Activated T-helper 9 cell treated with anti-CD3 and anti-CD28 coated beads, Interleukin-2, amount 50 U/mL, for 16 hours (primary cell): ENCODE data around the gene DOHH.

Source experiments
- DNase-seq: peaks from one replicate; pipeline ENCODE4 v3.0.0-alpha.2; 2020; ENCODE audit warnings: low read depth

DOHH gene

DNA sequence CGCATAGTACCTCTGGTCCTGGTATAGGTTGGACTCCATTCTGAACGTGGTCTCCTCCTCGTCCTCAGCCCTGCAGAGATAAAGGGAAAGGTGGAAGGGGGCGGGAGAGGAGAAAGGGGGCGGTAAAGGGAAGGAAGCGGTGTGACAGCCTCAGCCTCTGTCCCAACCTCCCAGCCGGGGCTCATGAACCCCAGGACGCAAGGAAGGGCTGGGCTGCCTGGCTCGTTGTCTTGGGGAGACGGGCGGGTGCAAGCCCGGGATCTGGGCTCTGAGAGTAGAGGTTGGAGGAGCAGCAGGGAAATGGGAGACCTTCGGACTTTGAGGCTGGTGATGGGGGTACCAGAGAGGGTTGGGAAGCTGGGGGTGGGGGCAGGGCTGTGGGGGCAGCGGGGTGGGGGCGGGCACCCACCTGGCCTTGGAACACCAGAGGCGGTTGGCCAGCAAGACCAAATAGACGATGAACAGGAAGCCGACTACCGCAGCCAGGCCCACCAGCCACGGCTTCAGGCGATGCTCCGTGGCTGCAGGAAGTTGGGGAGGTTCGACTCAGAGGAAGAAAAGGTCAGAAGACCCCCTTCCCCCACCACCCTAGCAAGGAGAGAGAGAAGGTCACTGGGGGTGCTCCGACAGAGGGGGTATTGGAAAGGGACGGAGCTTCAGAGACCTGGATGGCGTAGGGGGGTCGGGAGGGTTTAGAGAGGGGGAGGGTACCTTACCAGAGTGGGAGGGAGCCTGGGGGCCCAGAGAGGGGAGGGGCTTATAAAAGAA lies 21.9 kb downstream of the DOHH start:
- DNase-seq = no peak

DNA sequence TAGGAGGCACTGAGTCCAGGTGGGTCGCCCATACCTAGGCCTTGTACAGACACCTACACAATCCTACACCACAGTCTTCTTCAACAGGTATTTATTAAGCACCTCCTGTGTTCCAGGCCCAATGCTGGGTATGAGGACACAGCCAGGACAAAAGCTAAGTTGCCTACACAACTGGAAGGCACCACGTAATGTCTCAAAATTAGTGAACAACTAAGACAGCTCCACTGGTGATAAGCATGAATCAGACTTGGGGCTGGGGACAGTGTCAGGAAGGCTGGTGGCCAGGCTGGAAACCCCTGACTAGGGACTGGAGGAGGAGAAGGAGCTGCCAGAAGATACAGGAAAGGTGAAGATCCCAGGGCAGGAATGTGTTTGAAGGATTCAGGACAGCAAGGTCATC lies 22.5 kb downstream of the DOHH start:
- no peak for DNase-seq

DNA sequence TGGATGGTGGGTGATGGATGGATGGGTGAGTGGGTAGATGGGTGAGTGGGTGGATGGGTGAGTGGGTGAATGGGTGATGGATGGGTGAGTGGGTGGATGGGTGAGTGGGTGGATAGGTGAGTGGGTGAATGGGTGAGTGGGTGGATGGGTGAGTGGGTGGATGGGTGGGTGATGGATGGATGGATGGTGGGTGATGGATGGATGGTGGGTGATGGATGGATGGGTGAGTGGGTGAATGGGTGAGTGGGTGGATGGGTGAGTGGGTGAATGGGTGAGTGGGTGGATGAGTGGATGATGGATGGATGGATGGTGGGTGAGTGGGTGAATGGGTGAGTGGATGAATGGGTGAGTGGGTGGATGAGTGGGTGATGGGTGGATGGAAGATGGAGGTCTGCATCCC lies 23.0 kb downstream of the DOHH start:
- no peak for DNase-seq

DNA sequence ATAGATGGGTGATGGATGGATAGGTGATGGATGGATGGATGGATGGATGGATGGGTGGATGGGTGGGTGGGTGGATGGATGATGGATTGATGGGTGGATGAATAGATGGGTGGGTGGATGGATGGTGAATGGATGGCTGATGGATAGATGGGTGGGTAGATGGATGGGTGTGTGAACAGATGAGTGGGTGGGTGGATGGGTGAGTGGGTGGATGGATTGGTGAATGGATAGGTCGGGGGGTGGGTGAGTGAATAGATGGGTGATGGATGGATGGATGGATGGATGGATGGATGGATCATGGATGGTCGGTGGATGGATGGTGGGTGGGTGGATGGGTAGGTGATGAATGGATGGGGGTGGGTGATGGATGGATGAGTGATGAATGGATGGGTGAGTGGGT lies 23.6 kb downstream of the DOHH start:
- DNase-seq = no peak

DNA sequence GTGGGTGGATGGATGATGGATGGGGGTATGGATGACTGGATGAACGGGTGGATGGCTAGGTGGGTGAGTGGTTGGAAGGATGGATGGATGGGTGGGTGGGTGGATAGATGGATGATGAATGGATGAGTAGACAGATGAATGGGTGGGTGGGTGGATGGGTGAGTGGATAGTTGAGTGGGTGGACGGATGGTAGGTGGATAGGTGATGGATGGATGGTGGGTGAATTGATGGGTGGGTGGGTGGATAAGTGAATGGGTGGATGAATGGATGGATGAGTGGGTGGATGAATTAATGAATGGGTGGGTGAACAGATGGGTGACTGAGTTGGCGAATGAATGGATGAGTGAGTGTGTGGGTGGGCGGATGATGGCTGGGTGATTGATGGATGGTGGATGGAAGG lies 25.0 kb downstream of the DOHH start:
- no peak for DNase-seq

DNA sequence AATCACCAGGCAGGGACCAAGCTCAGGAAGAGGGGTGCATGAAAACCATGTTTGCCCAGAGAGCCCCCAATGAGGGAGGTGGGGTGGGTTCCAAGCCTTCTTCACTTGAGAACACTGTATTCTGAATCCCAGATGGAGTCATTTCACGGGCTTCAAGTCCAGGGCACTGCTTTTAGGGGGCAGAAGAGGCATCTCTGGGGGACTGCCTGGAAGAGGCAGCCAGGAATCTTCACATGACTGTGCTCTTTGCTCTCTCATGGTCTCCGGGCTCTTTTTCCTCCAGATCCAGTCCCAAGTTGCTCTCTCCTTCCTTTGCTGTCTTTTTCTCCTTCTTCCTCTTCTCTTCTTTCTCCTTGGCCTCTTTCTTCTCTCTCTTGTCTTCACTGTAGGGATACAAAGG lies 25.9 kb downstream of the DOHH start:
- no peak for DNase-seq

DNA sequence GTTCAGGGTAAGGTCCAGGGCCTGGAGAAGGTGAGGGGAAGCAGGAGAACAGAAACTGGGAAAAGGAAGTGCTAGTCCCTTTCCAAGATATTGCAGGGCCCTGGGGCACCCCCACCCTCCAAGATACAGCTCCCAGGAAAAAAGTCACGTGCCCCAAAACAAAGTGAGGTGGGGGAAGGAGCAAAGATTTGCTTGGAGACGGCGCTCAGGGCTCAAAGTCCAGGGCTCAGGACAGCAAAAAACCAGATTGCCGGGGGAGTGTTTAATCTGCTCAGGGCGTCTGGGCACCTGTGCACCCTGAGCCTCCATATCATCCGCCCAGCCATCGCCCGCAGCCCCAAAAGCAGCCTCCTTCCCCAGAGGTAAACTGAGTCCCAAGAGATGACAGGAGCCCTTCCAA lies 26.5 kb downstream of the DOHH start:
- DNase-seq = no peak

DNA sequence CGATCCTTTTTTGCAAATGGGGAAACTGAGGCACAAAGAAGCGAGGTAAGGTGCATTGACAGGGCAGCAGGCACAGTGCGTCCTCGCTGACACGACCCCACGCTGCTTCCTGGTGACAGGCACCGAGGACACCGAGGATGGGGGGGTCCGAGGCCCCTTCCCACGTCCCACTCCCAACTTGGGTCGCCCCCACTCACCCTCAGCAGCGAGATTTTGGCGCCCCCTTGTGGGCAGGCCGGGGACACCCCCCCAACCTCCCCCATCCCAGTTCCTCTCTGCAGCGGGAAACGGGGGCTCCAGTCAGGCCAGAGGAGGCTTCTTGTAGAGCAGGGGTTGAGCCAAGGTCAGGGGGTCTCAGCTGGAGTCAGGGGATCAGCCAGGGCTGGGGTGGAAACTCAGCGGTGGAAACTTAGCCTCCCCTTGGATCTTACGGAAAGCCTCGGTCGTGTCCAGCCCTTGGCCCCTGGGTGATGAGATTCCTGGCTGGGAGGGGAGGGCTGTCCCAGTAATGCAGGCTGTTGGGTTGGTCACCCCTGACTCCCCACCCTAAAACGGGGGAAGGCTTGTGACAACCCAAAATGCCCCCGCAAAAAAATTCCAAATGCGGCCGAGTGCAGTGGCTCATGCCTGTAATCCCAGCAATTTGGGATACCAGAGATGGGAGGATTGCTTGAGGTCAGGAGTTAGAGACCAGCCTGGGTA lies 28.4 kb downstream of the DOHH start:
- no peak for DNase-seq

DNA sequence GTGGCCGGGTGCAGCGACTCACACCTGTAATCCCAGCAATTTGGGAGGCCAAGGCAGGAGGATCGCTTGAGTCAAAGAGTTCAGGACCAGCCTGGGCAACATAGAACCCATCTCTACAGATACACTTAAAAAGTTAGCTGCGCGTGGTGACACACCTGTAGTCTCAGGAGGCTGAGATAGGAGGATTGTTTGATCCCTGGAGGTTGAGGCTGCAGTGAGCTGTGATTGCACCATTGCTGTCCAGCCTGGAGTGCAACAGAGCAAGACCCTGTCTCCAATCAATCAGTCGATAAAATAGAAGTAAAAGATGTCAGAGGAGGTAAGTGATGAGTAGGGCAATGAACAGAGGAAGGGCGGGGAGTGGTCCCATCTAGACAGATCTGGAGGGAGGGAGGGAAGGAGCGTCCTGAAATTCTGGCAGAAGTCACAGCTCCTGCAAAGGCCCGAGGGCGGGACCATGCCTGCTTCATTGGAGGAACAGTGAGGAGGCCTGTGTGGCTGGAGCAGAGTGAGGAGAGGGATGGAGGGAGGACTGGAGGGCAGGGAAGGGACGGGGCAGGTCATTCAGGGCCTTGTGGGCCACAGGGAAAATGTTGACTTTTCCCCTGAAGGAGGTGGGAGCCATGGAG lies 29.9 kb downstream of the DOHH start:
- no peak for DNase-seq

DNA sequence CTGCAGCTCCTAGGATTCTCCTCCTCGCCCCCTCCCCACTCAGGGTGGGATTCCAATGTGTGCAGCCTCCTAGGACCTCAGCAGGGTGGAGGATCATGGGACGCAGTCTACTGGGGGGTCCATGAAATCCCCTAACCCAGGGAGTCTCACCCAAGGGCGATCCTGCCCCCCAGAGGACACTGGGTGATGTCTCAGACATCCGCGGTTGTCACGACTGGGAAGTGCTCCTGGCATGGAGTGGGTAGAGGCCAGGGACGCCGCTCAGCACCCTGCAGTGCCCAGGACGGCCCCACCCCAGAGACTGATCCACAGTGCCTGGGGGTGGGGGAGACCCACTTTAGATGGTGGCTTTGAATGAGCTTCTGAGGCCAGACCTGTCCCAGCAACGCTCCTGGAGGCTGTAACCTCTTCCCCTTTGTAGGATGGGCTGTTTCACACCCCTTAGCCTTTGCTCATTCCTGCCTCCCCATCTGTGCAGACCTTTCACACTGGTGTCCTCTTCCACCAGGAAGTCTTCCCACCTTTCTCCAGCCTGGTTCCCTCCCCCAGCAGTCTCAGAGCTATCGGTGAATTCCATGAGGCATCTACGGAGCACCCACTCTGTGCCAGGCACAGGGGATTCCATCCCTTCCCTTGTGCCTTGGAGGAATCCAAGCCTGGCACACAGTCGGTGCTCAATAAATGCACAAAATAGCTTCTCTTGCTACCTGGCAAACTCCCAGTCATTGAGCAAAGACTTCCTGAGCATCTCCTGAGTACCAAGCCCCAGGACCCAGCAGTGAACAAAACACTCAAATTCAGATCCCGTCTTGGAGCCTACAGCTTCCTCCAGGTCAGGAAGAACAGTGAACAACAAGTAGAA lies 30.6 kb downstream of the DOHH start:
- DNase-seq = no peak

DNA sequence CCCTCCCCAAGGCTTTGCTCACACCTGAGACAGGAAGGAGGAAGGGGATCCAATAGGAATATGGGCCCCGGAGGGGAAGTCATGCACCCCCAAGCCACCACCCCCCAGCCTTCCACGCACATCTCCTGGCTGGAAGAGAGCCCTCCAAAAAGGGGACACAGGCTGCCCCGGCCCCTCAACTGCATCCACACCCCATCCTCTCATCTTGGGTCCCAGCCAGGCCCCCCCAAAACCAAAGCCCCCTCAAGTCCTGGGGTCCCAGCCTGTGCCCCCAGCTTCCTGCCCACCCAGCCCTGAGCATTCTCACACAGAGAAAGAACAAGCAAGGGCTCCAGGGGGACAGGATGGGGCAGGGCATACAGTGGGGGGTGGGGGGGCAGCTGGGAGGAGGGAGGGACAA lies 32.3 kb downstream of the DOHH start:
- DNase-seq = no peak

DNA sequence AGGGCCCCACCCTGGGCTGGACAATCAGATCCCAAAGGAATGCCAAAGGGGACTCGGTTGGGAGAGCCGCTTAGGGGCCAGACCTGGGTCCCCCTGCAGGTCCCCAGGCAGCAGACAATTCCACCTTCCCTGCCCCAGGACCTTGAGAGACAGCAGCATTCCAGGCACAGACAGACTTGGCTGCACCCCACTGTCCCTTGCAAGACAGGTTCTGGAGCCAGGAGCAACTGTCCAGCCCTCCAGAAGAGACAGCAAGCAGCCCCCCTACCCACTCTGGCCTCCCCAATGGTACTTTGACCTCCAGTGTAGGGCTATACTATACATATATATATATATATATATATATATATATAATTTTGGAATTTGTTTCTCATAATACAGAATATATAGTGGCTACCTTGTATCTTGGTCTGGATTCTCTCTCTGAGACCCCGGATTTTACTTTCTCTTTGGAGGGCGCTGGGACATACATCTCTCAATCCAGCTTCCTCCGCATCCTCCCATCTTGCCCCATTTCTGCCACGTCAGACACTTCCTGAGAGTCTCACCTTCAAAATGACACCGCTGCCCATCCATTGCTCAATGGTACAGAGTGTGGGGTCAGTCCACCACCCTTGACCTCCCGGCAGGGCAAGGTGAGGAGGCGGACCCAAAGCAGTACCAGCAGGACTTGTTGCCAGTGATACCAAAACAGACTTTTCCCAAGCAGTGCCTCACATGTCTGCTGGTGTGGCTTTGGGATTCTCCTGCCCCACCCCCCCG lies 32.9 kb downstream of the DOHH start:
- DNase-seq = no peak

DNA sequence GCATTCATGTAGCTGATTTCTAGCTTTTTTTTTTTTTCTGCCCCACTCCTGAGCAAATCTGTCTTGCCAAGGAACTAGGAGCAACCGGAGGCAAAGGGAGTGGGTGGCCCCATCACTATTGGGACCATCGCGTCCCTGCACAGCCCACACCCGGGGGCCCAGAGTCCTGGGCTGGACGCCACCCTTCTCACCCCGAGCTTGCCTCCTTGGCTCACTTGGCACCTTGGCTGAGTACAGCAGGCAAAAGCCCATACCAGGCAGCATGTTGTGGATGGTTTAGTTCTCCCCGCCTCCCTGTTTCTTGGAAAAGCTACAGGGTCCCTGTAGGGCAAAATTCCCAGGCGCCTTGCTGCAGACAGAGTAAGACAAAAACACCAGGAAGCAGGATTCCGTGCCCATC lies 33.8 kb downstream of the DOHH start:
- no peak for DNase-seq

DNA sequence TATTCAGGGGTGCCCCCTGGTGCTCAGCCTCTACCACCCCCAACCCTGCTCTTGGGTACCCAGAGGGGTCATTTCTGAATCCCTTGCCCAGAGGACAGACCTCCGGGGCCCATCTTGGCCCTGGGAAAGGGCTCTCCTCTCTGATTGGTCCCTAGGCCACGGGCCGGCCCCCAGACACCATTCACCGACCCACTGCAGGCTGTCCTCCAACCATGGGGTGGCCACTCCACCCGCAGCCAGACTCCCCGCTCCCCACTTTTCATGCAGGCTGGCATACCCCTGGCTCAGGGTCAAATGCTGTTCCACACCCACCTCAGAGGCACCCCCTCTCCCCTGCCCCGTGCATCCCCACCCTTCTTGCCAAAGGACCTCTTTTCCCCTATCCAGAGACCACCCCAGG lies 34.9 kb downstream of the DOHH start:
- no peak for DNase-seq

DNA sequence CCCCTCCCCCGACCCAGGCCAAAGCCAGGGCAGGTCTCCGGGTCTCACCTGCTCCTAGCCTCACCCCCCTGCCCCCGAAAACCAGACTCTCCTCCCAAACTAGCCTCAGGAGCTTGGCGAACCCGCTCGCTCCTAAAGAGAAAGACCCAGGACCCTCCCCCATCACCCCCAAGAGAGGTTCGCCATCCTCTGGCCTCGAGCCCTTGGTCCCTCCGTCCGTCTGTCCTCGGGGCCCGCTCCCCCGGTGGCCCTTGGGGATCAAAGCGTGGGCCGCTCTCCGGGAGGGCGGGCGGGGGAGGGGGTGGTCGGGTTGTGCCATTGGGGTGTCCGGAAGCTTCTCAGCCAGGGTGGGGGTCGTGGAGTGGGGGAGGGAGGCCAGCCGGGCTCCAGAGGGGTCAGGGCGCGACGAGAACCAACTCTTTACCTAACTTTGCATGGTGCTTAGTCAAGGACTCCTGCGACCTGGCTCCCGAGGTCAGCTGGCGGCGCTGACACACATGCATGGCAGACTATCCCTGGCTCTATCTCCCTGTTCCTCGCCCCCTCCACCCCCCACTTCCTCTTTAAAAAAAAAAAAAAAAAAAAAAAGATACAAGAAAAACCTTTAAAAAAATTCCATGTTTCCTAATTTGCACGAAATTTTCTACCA lies 35.8 kb downstream of the DOHH start:
- DNase-seq = no peak

DNA sequence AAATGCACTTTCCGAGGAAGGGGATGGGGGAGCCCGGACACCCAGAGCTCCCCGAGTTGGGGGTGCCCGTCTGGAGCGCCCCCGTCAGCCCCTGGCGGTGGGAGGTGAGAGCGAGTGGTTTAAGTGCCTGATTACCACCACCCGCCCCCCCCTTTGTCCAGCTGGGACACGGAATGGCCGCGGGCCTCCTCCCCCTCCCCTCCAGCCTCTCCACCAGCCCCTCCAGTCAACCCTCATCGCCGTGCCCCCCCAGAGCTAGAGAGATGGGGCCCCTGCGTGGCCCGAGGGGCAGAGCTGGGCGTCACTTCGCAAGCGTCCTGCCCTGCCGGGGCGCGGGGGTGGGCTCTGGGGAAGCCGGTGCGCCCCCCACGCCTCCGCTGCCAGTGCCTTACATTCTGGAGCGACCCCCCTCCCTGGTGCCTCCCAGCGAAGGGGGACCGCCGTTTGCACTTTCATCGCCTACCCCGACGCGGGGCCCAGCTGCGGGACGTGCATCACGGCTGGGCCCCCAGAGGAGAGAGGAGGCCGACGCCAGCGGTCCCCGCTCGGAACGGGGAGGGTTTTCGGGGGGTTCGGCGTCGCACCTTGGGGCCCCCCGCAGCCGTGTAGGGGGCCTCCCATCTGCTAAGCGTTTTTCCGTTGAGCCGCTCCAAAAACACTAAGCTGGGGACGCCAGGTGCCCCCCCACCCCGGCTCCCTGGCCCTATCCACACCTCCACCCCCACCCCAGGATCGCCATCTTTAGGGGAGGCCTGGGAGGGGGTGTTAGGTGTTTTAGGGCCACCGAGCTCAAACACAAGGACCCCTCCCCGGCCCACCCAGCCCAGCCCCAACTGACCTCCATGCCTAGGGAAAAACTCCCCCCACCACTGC lies 36.5 kb downstream of the DOHH start:
- DNase-seq = no peak

DNA sequence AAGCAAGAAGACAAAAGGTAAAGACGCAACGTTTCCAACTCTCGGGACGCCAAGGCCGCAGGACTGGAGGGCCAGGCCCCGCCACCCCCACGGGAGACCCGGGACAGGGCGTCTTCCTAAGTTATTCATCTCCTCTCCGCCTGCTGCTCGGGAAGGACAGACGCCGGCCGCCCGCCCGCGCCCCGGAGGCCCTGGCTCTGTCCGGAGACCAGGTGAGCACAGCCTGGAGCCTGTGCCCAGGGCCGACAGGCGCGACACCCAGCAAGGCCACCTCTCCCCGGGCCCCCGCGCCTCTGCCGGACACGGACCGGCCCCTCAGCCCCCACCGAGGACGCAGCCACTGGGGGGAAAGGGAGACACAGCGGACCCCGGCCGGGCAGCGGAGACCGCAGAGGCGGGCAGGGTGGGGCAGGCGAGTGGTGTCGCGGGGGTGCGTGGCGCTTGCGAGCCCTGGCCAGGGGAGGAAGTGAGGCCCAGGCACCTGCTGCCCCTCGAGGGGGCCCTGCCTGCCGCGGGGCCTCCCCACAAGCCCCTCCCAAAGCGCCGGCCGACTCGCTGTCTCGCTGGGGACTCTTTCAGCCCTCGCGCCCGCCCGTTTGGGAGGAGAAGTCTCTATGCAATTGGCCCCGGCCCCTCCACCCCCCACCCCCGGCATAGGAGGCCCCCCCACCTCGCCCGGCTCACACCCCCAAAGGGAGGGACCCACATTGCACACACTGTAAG lies 37.3 kb downstream of the DOHH start:
- DNase-seq = no peak

DNA sequence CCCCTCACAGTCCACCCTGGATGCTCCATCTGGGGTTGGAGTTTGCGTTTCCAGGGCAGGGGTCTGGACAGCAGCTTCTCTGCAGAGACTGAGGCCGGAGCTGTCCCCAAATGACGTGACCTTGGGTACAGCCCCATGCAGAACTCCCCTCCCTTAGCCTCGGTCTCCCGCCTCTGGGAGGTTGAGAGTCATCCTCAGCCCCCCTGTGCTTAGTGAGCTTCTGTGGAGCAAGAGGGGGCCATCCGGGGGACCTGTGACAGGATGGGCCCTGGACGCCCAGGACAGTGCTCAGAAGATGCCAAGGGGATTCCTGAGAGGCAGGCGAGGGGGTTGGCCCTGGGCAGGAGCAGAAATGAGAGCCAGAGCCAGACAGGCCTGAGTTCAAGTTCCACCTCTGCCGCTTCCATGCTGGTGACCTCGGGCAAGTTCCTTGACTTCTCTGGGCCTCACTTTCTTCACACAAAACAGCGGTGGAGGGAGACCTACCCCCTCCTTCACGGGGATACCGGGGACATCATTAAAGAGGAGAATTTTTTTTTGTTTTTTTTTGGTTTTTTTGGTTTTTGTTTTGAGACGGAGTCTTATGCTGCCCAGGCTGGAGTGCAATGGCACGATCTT lies 40.4 kb downstream of the DOHH start:
- DNase-seq = no peak
